GM23338 (cell line): ENCODE measurements around the gene TMEM178A.

Experiments
- CREB1 ChIP-seq: fragments of 250-450 bp; sonication (Bioruptor Pico); IDR thresholded peaks from 2 replicates; pipeline ENCODE4 v1.5.0; 2020; ENCODE audit warnings: low read depth, mild to moderate bottlenecking, moderate library complexity
- EZH2 ChIP-seq: fragments of 200-600 bp; sonication (generic); IDR thresholded peaks from one replicate; pipeline ENCODE4 v1.8.0; 2017; ENCODE audit warnings: antibody characterized with exemption, mild to moderate bottlenecking, low read depth; ENCODE audit not compliant: unreplicated experiment
- EZH2phosphoT487 ChIP-seq: fragments of 200-600 bp; sonication (generic); IDR thresholded peaks from one replicate; pipeline ENCODE4 v1.8.1; 2018; ENCODE audit warnings: antibody characterized with exemption; ENCODE audit not compliant: unreplicated experiment
- JUNB ChIP-seq: IDR thresholded peaks from one replicate; pipeline ENCODE4 v1.6.1; 2016; ENCODE audit warnings: antibody characterized with exemption; ENCODE audit not compliant: unreplicated experiment
- NANOG ChIP-seq: IDR thresholded peaks from 2 replicates; pipeline ENCODE4 v1.6.1; 2016; ENCODE audit warnings: antibody characterized with exemption, borderline replicate concordance
- POLR2AphosphoS5 ChIP-seq: IDR thresholded peaks from 2 replicates; pipeline ENCODE4 v1.6.1; 2016; ENCODE audit warnings: antibody characterized with exemption, low read depth
- ZNF114 ChIP-seq: fragments of 250-450 bp; sonication (Bioruptor Pico); IDR thresholded peaks from 2 replicates; pipeline ENCODE4 v1.5.0; 2020; ENCODE audit warnings: mild to moderate bottlenecking, moderate library complexity
- TF ChIP-seq, protein P1 (sequence below), 2 experiments: fragments of 200-600 bp in 1 of 2; sonication (generic) in 1 of 2; conservative IDR thresholded peaks; 2 replicates each; pipeline versions ENCODE4 v1.5.1 to v1.6.1; 2016 to 2017; ENCODE audit warnings: antibody characterized with exemption in 2 of 2, low read depth in 2 of 2, mild to moderate bottlenecking in 2 of 2, moderate library complexity in 1 of 2
- TF ChIP-seq, protein P2 (sequence below): IDR thresholded peaks from 2 replicates; pipeline ENCODE4 v1.6.1; 2016; ENCODE audit warnings: antibody characterized with exemption
- TF ChIP-seq, protein P3 (sequence below): IDR thresholded peaks from one replicate; pipeline ENCODE4 v1.6.1; 2018; ENCODE audit warnings: antibody characterized with exemption; ENCODE audit not compliant: unreplicated experiment

- TF ChIP-seq, protein P1, sequence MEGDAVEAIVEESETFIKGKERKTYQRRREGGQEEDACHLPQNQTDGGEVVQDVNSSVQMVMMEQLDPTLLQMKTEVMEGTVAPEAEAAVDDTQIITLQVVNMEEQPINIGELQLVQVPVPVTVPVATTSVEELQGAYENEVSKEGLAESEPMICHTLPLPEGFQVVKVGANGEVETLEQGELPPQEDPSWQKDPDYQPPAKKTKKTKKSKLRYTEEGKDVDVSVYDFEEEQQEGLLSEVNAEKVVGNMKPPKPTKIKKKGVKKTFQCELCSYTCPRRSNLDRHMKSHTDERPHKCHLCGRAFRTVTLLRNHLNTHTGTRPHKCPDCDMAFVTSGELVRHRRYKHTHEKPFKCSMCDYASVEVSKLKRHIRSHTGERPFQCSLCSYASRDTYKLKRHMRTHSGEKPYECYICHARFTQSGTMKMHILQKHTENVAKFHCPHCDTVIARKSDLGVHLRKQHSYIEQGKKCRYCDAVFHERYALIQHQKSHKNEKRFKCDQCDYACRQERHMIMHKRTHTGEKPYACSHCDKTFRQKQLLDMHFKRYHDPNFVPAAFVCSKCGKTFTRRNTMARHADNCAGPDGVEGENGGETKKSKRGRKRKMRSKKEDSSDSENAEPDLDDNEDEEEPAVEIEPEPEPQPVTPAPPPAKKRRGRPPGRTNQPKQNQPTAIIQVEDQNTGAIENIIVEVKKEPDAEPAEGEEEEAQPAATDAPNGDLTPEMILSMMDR (conservative IDR thresholded peaks at IDR 0.05; ENCODE audit: low read depth in 2 of 2) = no peak
- TF ChIP-seq POLR2AphosphoS5 (no peak), JUNB (no peak), EZH2 (no peak), ZNF114 (CRISPR knock-in tag) (no peak), CREB1 (CRISPR knock-in tag) (no peak), NANOG (no peak), EZH2phosphoT487 (no peak)
- TF ChIP-seq, protein P2, sequence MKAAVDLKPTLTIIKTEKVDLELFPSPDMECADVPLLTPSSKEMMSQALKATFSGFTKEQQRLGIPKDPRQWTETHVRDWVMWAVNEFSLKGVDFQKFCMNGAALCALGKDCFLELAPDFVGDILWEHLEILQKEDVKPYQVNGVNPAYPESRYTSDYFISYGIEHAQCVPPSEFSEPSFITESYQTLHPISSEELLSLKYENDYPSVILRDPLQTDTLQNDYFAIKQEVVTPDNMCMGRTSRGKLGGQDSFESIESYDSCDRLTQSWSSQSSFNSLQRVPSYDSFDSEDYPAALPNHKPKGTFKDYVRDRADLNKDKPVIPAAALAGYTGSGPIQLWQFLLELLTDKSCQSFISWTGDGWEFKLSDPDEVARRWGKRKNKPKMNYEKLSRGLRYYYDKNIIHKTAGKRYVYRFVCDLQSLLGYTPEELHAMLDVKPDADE = no peak
- TF ChIP-seq, protein P3, sequence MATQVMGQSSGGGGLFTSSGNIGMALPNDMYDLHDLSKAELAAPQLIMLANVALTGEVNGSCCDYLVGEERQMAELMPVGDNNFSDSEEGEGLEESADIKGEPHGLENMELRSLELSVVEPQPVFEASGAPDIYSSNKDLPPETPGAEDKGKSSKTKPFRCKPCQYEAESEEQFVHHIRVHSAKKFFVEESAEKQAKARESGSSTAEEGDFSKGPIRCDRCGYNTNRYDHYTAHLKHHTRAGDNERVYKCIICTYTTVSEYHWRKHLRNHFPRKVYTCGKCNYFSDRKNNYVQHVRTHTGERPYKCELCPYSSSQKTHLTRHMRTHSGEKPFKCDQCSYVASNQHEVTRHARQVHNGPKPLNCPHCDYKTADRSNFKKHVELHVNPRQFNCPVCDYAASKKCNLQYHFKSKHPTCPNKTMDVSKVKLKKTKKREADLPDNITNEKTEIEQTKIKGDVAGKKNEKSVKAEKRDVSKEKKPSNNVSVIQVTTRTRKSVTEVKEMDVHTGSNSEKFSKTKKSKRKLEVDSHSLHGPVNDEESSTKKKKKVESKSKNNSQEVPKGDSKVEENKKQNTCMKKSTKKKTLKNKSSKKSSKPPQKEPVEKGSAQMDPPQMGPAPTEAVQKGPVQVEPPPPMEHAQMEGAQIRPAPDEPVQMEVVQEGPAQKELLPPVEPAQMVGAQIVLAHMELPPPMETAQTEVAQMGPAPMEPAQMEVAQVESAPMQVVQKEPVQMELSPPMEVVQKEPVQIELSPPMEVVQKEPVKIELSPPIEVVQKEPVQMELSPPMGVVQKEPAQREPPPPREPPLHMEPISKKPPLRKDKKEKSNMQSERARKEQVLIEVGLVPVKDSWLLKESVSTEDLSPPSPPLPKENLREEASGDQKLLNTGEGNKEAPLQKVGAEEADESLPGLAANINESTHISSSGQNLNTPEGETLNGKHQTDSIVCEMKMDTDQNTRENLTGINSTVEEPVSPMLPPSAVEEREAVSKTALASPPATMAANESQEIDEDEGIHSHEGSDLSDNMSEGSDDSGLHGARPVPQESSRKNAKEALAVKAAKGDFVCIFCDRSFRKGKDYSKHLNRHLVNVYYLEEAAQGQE = no peak
These were observed 40.6 kb downstream of the TMEM178A start for GRCh38 chr2:39706312-39706711.
